Lung (tissue), 12 donors: ENCODE results near the gene CCDC59. TPM values are rescaled to one million over a fixed set of nuclear protein-coding genes. Genes with fewer than 3 reads are reported as not detected.
A peak's percentile ranks its signal among the peaks of the same experiment; 100 is the strongest.

ENCODE experiments used
- ATAC-seq: fragments of 200-7000 bp; cut with Tn5 transposase; one replicate; pipeline ENCODE4 v1.9.1; 2020; ENCODE audit warnings: moderate number of reproducible peaks; ENCODE audit not compliant: insufficient read depth, low FRiP score
- DNase-seq, 3 donors: peaks; one replicate each; pipeline ENCODE4 v3.0.0-alpha.2; 2013 to 2017
- H3K27ac ChIP-seq, 2 donors: one replicate each; pipeline ENCODE4 v1.5.1; 2013; ENCODE audit warnings: mild to moderate bottlenecking in 2 of 2, moderate library complexity in 2 of 2, control low read depth in 1 of 2, inconsistent platforms in 1 of 2, low read depth in 1 of 2, low read length in 1 of 2
- H3K27me3 ChIP-seq, 3 donors: one replicate each; pipeline ENCODE4 v1.5.1; 2013; ENCODE audit warnings: low read length in 2 of 3; ENCODE audit not compliant: control insufficient read depth in 3 of 3, insufficient read depth in 3 of 3
- H3K36me3 ChIP-seq, 4 donors: one replicate each; pipeline ENCODE4 v1.5.1; 2013; ENCODE audit warnings: low read length in 4 of 4, mild to moderate bottlenecking in 1 of 4, moderate library complexity in 1 of 4; ENCODE audit not compliant: control insufficient read depth in 4 of 4, insufficient read depth in 4 of 4
- H3K4me1 ChIP-seq, 5 donors: one replicate each; pipeline ENCODE4 v1.5.1; 2013; ENCODE audit warnings: low read length in 5 of 5, mild to moderate bottlenecking in 2 of 5, moderate library complexity in 1 of 5; ENCODE audit not compliant: control insufficient read depth in 5 of 5, insufficient read depth in 5 of 5
- H3K4me3 ChIP-seq: one replicate; pipeline ENCODE4 v1.5.1; 2013; ENCODE audit warnings: mild to moderate bottlenecking, control low read depth, moderate library complexity
- H3K9ac ChIP-seq, 2 donors: one replicate each; pipeline ENCODE4 v1.5.1; 2013; ENCODE audit warnings: low read length in 2 of 2, control low read depth in 1 of 2; ENCODE audit not compliant: insufficient read depth in 1 of 2
- H3K9me3 ChIP-seq, 4 donors: one replicate each; pipeline ENCODE4 v1.5.1; 2013; ENCODE audit warnings: low read length in 3 of 4, mild to moderate bottlenecking in 1 of 4, moderate library complexity in 1 of 4; ENCODE audit not compliant: control insufficient read depth in 4 of 4, insufficient read depth in 3 of 4
- CTCF ChIP-seq: IDR thresholded peaks from 2 replicates; pipeline ENCODE4 v1.5.1; 2012; ENCODE audit warnings: mild to moderate bottlenecking; ENCODE audit errors: control extremely low read depth, extremely low read depth
- WGBS, 2 donors: extraction: QIAGEN DNeasy Blood & Tissue Kit; methylation state at CpG; one replicate each; pipeline ENCODE4 v1.1.7; 2013; 5-methylcytosine and 5-hydroxymethylcytosine counted together
- polyA plus RNA-seq, 2 donors: library from polyadenylated mRNA; stranded (reverse); fragments of 200-250 nt; gene quantifications; one replicate each; pipeline ENCODE4 v1.2.1, GENCODE V29; 2013
- total RNA-seq, 2 donors: library from RNA; depleted of rRNA in 1 of 2; stranded (reverse); fragments of >200 nt in 1 of 2; gene quantifications; one replicate each; pipeline ENCODE4 v1.2.1, GENCODE V29; 2014 to 2021
- donor health status: control.
- donor health status: control.
- donor health status: Bipolar disorder and iron deficiency.
- donor health status: healthy.
- donor health status: DM: yes; HTN: yes; CAD: no.

The CCDC59 gene
- total and polyA plus RNA-seq, 4 donors: 28.6 to 60.6 (median 40.6) TPM

- TF ChIP-seq CTCF: no peak
- WGBS, 2 donors: 8 to 27% methylated on average over 1 of the region's 1 CpG
- H3K27ac ChIP-seq: no peak overlapping the region
- no peaks in the 10 kb centered on the region for H3K9me3 ChIP-seq
- H3K4me3 ChIP-seq: no peak overlapping the region
- no peak overlapping the region for H3K9ac ChIP-seq
- no peaks in the 10 kb centered on the region for H3K27me3 ChIP-seq
- no peaks in the 10 kb centered on the region for H3K36me3 ChIP-seq
- no peaks in the 10 kb centered on the region for H3K4me1 ChIP-seq
- ATAC-seq (no peak), DNase-seq (peak in 2 of 3 donors; percentile 24 to 43)
Measured at GRCh38 chr12:82326905-82327503, 31.2 kb downstream of the CCDC59 start.

- TF ChIP-seq CTCF: no peak
- Histone ChIP-seq H3K4me1 (no peaks in the 10 kb centered on the region), H3K9ac (no peak overlapping the region), H3K36me3 (no peaks in the 10 kb centered on the region), H3K9me3 (no peaks in the 10 kb centered on the region), H3K27ac (no peak overlapping the region), H3K4me3 (no peak overlapping the region), H3K27me3 (no peaks in the 10 kb centered on the region)
- 64 to 65% methylated on average over 4 of the region's 4 CpGs for WGBS, 2 donors
- DNase-seq: no peak
- no peak for ATAC-seq
Measured at GRCh38 chr12:82325540-82326336, 32.4 kb downstream of the CCDC59 start.

- 66 to 74% methylated on average over 1 of the region's 1 CpG for WGBS, 2 donors
- no peaks in the 10 kb centered on the region for H3K36me3 ChIP-seq
- H3K4me1 ChIP-seq: no peaks in the 10 kb centered on the region
- DNase-seq (no peak), ATAC-seq (no peak)
- no peak for TF ChIP-seq CTCF
- no peaks in the 10 kb centered on the region for H3K27me3 ChIP-seq
- no peak overlapping the region for H3K27ac ChIP-seq
- H3K9me3 ChIP-seq: no peaks in the 10 kb centered on the region
- no peak overlapping the region for H3K9ac ChIP-seq
- no peak overlapping the region for H3K4me3 ChIP-seq
Measured at GRCh38 chr12:82319276-82319675, 38.9 kb downstream of the CCDC59 start.
